Natural killer cell (primary cell): ENCODE measurements around the gene RP9. TPM values are rescaled to one million over a fixed set of nuclear protein-coding genes. Genes with fewer than 3 reads are reported as not detected.

Experiments
- ATAC-seq, 3 donors: fragments of 150-1000 bp in 2 of 3; fragments of 200-7000 bp in 1 of 3; cut with Tn5 transposase; 1 replicate in 1 of 3; 2 replicates in 2 of 3; pipeline ENCODE4 v1.10.0; 2021; ENCODE audit warnings: mild to moderate bottlenecking in 2 of 3, moderate library complexity in 2 of 3
- DNase-seq, 2 donors: peaks; one replicate each; pipeline versions ENCODE4 v3.0.0 to v3.0.0-alpha.2; 2013 to 2021; ENCODE audit warnings: mixed read lengths in 1 of 2
- H3K27ac ChIP-seq: one replicate; pipeline ENCODE4 v1.5.1; 2013; ENCODE audit warnings: mild to moderate bottlenecking, low read length
- H3K27me3 ChIP-seq: one replicate; pipeline ENCODE4 v1.6.1; 2013; ENCODE audit warnings: low read length; ENCODE audit not compliant: control insufficient read depth, insufficient read depth
- H3K36me3 ChIP-seq: one replicate; pipeline ENCODE4 v1.6.1; 2013; ENCODE audit warnings: low read length; ENCODE audit not compliant: control insufficient read depth, insufficient read depth
- H3K4me1 ChIP-seq: one replicate; pipeline ENCODE4 v1.6.1; 2013; ENCODE audit warnings: low read length; ENCODE audit not compliant: control insufficient read depth, insufficient read depth
- H3K4me3 ChIP-seq: one replicate; pipeline ENCODE4 v1.5.1; 2013; ENCODE audit warnings: low read length
- H3K9me3 ChIP-seq: one replicate; pipeline ENCODE4 v1.6.1; 2013; ENCODE audit warnings: low read length; ENCODE audit not compliant: control insufficient read depth, insufficient read depth
- H3K27ac Mint-ChIP-seq, 2 donors: one replicate each; pipeline ENCODE4 v1.8.0; 2022; ENCODE audit warnings: mild to moderate bottlenecking in 2 of 2, mixed read lengths in 2 of 2, moderate library complexity in 1 of 2
- H3K27me3 Mint-ChIP-seq, 2 donors: one replicate each; pipeline ENCODE4 v1.8.0; 2022; ENCODE audit warnings: low read depth in 2 of 2, mixed read lengths in 2 of 2
- H3K36me3 Mint-ChIP-seq: one replicate; pipeline ENCODE4 v1.8.0; 2022; ENCODE audit warnings: mixed read lengths
- H3K4me1 Mint-ChIP-seq, 2 donors: one replicate each; pipeline ENCODE4 v1.8.0; 2022; ENCODE audit warnings: mixed read lengths in 2 of 2
- H3K4me3 Mint-ChIP-seq: one replicate; pipeline ENCODE4 v1.8.0; 2022; ENCODE audit warnings: mild to moderate bottlenecking, moderate library complexity, mixed read lengths
- H3K9me3 Mint-ChIP-seq, 2 donors: one replicate each; pipeline ENCODE4 v1.8.0; 2022; ENCODE audit warnings: mixed read lengths in 2 of 2
- CTCF ChIP-seq: fragments of 200-600 bp; IDR thresholded peaks from one replicate; pipeline ENCODE4 v1.8.0; 2022; ENCODE audit warnings: antibody characterized with exemption
- WGBS: methylation state at CpG from one replicate; pipeline ENCODE4 v1.1.7; 2013; ENCODE audit warnings: missing lambda C conversion rate; ENCODE audit not compliant: insufficient coverage; 5-methylcytosine and 5-hydroxymethylcytosine counted together
- intact Hi-C: fragments of 100-400 bp; cut with micrococcal nuclease; formaldehyde crosslinking; loops from one replicate; pipeline ENCODE4 v1.14.2; 2022
- total RNA-seq, 4 donors: library from RNA; stranded (reverse); fragments of 120-200 nt in 1 of 4; gene quantifications; one replicate each; pipeline versions ENCODE4 v1.2.3 to v1.2.4, GENCODE V29; 2013 to 2022

The RP9 gene
- total RNA-seq, 3 donors from 2014 or later (not counting 1 experiment from before 2014, with no cell fraction given), result 19.1 to 27.6 (median 21.9) TPM

DNA sequence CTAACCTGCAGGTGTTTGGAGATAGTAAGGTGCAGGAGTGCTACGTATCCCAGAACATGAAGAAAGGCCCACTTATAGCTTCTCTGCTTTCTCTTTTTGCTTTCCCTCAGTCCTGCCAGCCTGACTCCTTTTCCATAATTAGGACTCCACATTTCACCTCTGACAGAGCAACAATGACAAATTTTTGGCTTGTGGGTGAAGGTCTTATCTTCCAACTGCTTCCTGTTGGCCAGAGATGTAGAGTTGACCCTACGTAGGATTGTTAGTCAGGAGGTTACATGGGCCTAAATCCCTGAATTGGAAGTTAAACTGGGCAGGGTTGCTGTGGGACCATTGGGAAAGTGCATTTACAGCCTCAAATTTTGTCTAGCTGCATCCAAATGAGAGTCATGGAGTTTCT, 21.3 kb downstream of the RP9 start:
- H3K9me3 Mint-ChIP-seq, result no peaks in the 10 kb centered on the region
- Histone ChIP-seq H3K4me1 (no peaks in the 10 kb centered on the region), H3K9me3 (peaks cover 2% of the 10 kb centered on the region), H3K36me3 (peaks cover under 1% of the 10 kb centered on the region), H3K27me3 (peaks cover 2% of the 10 kb centered on the region), H3K27ac (no peak overlapping the region), H3K4me3 (no peak overlapping the region)
- TF ChIP-seq CTCF, result no peak
- no peaks in the 10 kb centered on the region for H3K4me1 Mint-ChIP-seq
- no peak overlapping the region for H3K4me3 Mint-ChIP-seq
- no peak for ATAC-seq
- no peak overlapping the region for H3K27ac Mint-ChIP-seq
- intact Hi-C loops, result no loop called here
- peaks cover 0 to 9% of the 10 kb centered on the region in 2 donors for H3K27me3 Mint-ChIP-seq
- peaks cover 6% of the 10 kb centered on the region for H3K36me3 Mint-ChIP-seq
- 91% methylated on average over 2 of the region's 2 CpGs for WGBS
- DNase-seq, result no peak

GRCh38 chr7:33087356-33087755, 21.8 kb downstream of the RP9 start:
- TF ChIP-seq CTCF, result no peak
- H3K27ac Mint-ChIP-seq, result no peak overlapping the region
- H3K9me3 Mint-ChIP-seq, result no peaks in the 10 kb centered on the region
- H3K27me3 ChIP-seq, result peaks cover 2% of the 10 kb centered on the region
- H3K4me1 ChIP-seq, result no peaks in the 10 kb centered on the region
- WGBS, result 45% methylated on average over 2 of the region's 2 CpGs
- DNase-seq (no peak), ATAC-seq (no peak)
- no peaks in the 10 kb centered on the region for H3K36me3 ChIP-seq
- H3K4me3 ChIP-seq, result no peak overlapping the region
- no peak overlapping the region for H3K27ac ChIP-seq
- H3K4me1 Mint-ChIP-seq, result no peaks in the 10 kb centered on the region
- H3K4me3 Mint-ChIP-seq, result no peak overlapping the region
- intact Hi-C loops, result no loop called here
- peaks cover 2% of the 10 kb centered on the region for H3K9me3 ChIP-seq
- peaks cover 0 to 12% of the 10 kb centered on the region in 2 donors for H3K27me3 Mint-ChIP-seq
- peaks cover 1% of the 10 kb centered on the region for H3K36me3 Mint-ChIP-seq

GRCh38 chr7:33079763-33080690, 29.2 kb downstream of the RP9 start:
- Mint-ChIP-seq H3K27me3 (peaks cover 8 to 43% of the 10 kb centered on the region in 2 donors), H3K4me1 (peaks cover 10 to 11% of the 10 kb centered on the region in 2 donors), H3K9me3 (no peaks in the 10 kb centered on the region), H3K27ac (no peak overlapping the region), H3K4me3 (no peak overlapping the region), H3K36me3 (no peaks in the 10 kb centered on the region)
- Histone ChIP-seq H3K4me3 (no peak overlapping the region), H3K9me3 (no peaks in the 10 kb centered on the region), H3K27me3 (no peaks in the 10 kb centered on the region), H3K4me1 (peaks cover 8% of the 10 kb centered on the region), H3K27ac (no peak overlapping the region), H3K36me3 (no peaks in the 10 kb centered on the region)
- DNase-seq, result no peak
- intact Hi-C loops, result no loop called here
- no peak for ATAC-seq
- 87% methylated on average over 9 of the region's 9 CpGs for WGBS
- TF ChIP-seq CTCF, result no peak
